Stromal cell of bone marrow (primary cell): Measurements from ENCODE around the gene MALRD1.

Experiments used
- DNase-seq: peaks from one replicate; pipeline ENCODE4 v3.0.0-alpha.2; 2012; ENCODE audit warnings: low read depth

MALRD1 gene

DNA sequence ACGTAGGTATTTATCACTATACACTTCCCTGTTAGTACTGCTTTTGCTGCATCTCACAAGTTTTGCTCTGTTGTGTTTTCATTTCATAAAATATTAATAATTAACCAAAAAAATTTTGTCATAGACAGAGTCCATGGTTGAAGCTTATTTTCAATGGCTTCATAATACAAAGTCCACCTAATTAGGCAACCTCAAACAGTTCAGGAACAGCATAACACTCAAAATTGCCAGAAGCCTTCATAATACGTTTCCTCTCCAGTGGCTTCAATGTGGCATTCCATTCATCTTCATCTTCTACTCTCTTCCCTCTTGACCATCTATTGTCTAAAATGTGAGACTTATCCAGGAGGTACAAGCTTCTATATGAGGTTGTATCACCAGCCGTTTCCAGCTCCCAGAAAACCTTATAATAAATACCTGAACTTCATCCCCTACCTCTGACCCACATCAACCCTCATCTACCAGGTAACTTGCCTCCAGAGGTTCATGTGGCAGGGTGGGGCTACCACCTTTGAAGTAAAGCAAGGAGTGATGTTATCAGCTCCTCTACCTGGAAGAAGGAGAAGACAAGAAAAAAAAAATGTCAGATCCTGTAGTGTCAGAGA is 337.3 kb downstream of the MALRD1 start:
- no peak for DNase-seq

- DNase-seq: no peak
Observed at GRCh38 chr10:19408924-19409323, 360.3 kb downstream of the MALRD1 start.

- no peak for DNase-seq
Observed at GRCh38 chr10:19411119-19411518, 362.5 kb downstream of the MALRD1 start.

- peak; percentile 16 for DNase-seq
Observed at GRCh38 chr10:19412531-19412930, 363.9 kb downstream of the MALRD1 start.

GRCh38 chr10:19416164-19416563 is 367.6 kb downstream of the MALRD1 start:
- no peak for DNase-seq

DNA sequence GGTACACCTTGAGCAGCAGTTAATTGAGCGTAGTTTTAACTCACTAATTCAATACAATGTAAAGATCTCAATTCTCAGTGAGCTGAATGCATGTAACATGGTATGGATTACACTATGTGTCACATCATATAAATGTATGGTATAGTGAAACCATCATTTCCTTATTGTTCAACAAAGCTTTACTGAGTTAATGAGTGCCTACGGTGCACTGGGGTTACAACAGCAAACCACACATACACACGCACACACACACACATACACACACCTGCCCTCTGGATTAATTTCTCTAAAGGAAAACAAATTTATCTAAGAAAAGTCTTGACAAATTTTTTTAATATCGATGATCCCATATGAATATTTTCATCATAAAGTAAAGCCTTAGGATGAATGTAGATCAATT is 369.1 kb downstream of the MALRD1 start:
- DNase-seq: no peak

GRCh38 chr10:19421674-19422073 is 373.1 kb downstream of the MALRD1 start:
- no peak for DNase-seq

DNA sequence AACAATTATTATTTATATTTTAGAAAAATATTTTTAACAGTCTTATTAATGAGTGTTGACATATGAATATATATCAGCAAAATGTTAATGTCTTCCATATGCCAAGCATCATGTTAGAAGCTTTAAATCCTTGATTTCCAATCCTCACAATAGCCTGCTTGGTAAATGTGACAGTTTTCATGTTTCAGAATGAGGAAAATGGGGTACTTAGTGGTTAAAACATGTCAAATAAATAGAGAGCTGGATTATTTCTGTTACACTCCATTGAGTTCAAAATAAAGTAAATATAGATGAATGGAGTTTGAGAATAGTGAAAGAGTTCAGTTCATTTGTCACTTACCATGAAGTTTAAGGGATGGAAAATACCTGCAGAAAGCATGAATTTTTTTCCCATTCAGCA is 377.4 kb downstream of the MALRD1 start:
- no peak for DNase-seq

DNA sequence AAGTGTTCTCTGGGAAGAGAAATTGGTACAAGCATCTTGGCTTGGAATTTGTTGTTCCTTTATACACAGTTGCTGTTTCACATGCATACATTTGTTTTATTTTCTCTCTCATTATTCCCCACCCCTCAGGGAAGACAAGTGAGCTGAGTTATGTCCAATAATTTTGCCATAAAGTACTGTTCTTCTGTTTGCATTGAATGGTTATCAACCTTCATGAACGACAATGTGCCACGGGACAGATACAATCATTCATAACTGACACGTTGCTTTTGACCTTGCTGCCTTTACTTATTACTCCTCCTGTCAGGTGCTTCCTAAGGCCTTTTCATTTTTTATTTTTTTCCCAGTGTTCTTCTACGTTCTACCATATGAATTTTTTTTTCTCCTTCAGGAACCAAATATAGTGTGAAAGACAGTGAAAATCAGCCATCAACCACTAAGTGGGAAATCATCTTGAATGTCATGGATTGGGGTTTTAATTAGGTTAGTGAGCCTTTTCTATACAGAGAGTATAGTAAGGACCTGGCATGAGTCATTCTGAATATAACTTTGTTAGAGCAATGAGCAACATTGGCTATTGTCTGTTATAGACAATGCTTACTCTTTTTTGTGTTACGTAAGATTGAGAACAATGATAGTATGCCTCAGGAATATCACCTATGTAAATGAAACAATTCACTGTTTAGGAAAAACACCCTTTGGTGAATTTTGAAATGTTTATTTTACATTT is 383.2 kb downstream of the MALRD1 start:
- no peak for DNase-seq

DNA sequence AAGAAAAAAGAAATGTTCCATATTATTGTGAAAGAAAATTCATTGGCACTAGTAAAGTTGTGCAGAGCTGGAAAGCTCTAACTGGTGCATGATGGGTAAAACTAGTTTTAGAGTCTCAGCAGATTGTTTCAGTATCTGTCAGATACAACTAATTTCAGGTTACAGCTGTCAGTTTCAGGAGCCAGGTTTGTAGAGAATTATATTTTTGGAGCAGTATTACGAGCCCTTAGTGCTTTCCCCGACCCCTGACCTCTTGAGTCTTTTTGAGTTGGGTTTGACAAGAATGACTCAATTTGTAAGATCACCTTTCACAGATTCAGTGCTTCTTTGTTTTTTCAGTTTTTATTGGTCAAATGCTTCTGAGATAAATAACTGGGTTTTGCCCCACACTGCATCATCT is 401.3 kb downstream of the MALRD1 start:
- DNase-seq: no peak

- DNase-seq: no peak
Observed at GRCh38 chr10:19451356-19451755, 402.8 kb downstream of the MALRD1 start.

DNA sequence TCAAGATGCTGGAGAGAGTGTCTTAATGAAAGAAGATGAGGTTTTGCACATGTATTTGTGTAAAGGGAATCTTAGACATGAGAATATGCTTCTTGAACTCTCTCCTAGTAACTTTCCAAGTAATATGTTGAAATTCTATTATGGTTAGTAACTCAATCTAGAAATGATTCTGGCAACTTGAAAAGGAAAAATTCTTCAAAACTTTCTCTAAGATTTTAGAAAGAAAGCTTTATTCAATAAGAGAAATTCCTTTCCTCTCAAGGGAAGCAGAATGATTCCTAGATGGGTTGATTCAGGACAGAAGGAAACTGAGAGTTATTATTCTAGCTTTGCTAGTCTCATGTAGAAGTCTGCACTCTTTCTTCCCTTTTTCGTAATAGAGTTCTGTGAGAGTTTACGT is 403.3 kb downstream of the MALRD1 start:
- DNase-seq: no peak

DNA sequence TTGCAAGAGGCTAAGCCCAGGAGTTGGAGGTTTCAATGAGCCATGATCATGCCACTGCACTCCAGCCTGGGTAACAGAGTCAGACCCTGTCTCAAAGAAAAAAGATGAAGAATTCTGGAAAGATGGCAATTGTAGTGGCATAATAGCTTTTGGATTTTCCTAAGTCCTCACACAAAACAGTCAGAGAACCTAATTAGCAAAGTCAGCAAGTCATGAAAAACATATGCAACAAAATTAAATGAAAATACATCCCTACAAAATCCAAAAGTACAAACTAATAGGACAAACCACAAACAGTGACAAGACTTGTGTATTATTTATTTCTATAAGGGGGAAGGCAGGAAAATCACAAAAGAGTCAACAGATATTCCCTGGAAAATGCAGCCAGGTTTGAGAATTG is 405.4 kb downstream of the MALRD1 start:
- no peak for DNase-seq

- DNase-seq: no peak
Observed at GRCh38 chr10:19461588-19461987, 413.0 kb downstream of the MALRD1 start.

GRCh38 chr10:19466709-19467108 is 418.1 kb downstream of the MALRD1 start:
- no peak for DNase-seq

GRCh38 chr10:19468413-19468812 is 419.8 kb downstream of the MALRD1 start:
- peak; percentile 3 for DNase-seq

- DNase-seq: no peak
Observed at GRCh38 chr10:19469521-19469920, 420.9 kb downstream of the MALRD1 start.

DNA sequence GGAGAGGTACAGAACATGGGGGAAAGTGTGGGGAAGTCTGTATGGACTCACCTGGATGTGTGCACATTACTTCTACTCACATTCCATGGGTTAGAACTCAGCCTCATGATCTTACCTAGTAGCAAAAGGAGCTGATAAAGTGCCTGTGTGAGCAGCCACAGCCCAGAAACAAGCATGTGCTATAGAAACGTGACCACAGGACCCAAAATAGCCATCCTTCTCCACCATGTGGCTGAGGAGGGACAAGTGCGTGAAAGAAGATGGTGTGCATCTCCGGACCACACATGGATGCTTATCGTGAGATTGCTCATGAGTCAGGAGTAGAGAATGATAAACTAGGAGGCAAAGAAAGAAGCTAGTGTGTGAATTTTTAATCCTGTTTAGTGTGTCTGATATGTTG is 431.3 kb downstream of the MALRD1 start:
- DNase-seq: no peak

- DNase-seq: no peak
Observed at GRCh38 chr10:19480353-19480752, 431.8 kb downstream of the MALRD1 start.

- DNase-seq: no peak
Observed at GRCh38 chr10:19483421-19483820, 434.8 kb downstream of the MALRD1 start.

GRCh38 chr10:19488592-19489280 is 440.1 kb downstream of the MALRD1 start:
- no peak for DNase-seq

- no peak for DNase-seq
Observed at GRCh38 chr10:19491166-19491565, 442.6 kb downstream of the MALRD1 start.

DNA sequence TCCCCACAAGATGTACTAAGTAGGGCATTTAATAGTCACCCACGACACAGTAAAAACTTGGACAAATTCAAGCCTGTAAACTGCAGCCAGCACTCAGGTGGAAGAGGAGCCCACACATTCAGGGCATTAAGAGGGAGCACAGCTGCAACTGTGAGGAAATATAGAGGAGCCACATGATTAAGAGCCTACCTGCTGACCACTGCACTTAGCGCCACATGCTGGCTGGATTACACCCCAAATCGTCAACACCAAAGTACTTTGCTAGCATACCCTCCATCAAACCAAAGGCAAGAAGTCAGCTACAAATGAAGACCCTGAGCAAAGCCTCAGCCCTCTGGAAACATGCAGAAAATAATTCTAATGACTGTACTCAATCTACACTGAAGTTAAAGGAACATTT is 445.3 kb downstream of the MALRD1 start:
- no peak for DNase-seq
